B cell (primary cell): Measurements from ENCODE around the gene TUBB4B. TPM values are rescaled to one million over a fixed set of nuclear protein-coding genes. Genes with fewer than 3 reads are reported as not detected.
A peak's percentile ranks its signal among the peaks of the same experiment; 100 is the strongest.

Source experiments
- ATAC-seq: fragments of 200-7000 bp; cut with Tn5 transposase; one replicate; pipeline ENCODE4 v1.10.0; 2021; ENCODE audit warnings: low read depth, mild to moderate bottlenecking, moderate number of reproducible peaks, moderate library complexity
- CTCF ChIA-PET: fragments of 350-600 bp; sonication (Branson Sonifier 250); formaldehyde crosslinking; loops from one replicate; lab custom pipeline; 2021; ENCODE audit warnings: antibody characterized with exemption, inconsistent platforms; lab: Charles Lee
- POLR2A ChIA-PET: fragments of 350-600 bp; sonication (Branson Sonifier 250); formaldehyde crosslinking; loops from one replicate; lab custom pipeline; 2021; ENCODE audit warnings: antibody characterized with exemption; lab: Charles Lee
- DNase-seq: peaks from one replicate; pipeline ENCODE4 v3.0.0; 2013
- H2AFZ ChIP-seq: 2 replicates; pipeline ENCODE4 v1.6.1; 2012; ENCODE audit warnings: mild to moderate bottlenecking, low read depth, low read length; ENCODE audit not compliant: insufficient read depth, poor library complexity, severe bottlenecking
- H3K27ac ChIP-seq, 2 donors: 1 replicate in 1 of 2; 2 replicates in 1 of 2; pipeline ENCODE4 v1.5.1; 2012 to 2013; ENCODE audit warnings: low read length in 2 of 2, mild to moderate bottlenecking in 2 of 2, moderate library complexity in 1 of 2
- H3K27me3 ChIP-seq, 4 experiments: fragments of 200-600 bp in 1 of 4; sonication (generic) in 1 of 4; replicated peaks in 1 of 4; 1 replicate in 2 of 4; 2 replicates in 2 of 4; pipeline versions ENCODE4 v1.6.1 to v1.7.0; 2013 to 2016; ENCODE audit warnings: low read length in 3 of 4, mild to moderate bottlenecking in 2 of 4, mixed read lengths in 1 of 4, moderate library complexity in 1 of 4; ENCODE audit not compliant: insufficient read depth in 4 of 4, control insufficient read depth in 3 of 4; ENCODE audit errors: control extremely low read depth in 1 of 4
- H3K36me3 ChIP-seq, 2 experiments: replicated peaks in 1 of 2; 1 replicate in 1 of 2; 2 replicates in 1 of 2; pipeline versions ENCODE4 v1.6.1 to v1.7.1; 2013; ENCODE audit warnings: low read length in 1 of 2; ENCODE audit not compliant: insufficient read depth in 2 of 2, control insufficient read depth in 1 of 2; ENCODE audit errors: control extremely low read depth in 1 of 2, extremely low read depth in 1 of 2
- H3K4me1 ChIP-seq, 2 donors: fragments of 200-600 bp in 1 of 2; sonication (generic) in 1 of 2; 1 replicate in 1 of 2; 2 replicates in 1 of 2; pipeline versions ENCODE4 v1.5.1 to v1.6.1; 2013 to 2017; ENCODE audit warnings: low read length in 2 of 2; ENCODE audit not compliant: control insufficient read depth in 2 of 2, insufficient read depth in 2 of 2
- H3K4me2 ChIP-seq: replicated peaks from 2 replicates; pipeline ENCODE3; 2012; ENCODE audit warnings: mild to moderate bottlenecking, low read depth, low read length; ENCODE audit not compliant: poor library complexity, severe bottlenecking
- H3K4me3 ChIP-seq, 5 experiments: fragments of 200-600 bp in 1 of 5; sonication (generic) in 1 of 5; 1 replicate in 3 of 5; 2 replicates in 2 of 5; pipeline versions ENCODE4 v1.5.1 to v1.7.0; 2011 to 2016; ENCODE audit warnings: low read length in 4 of 5, mild to moderate bottlenecking in 4 of 5, low read depth in 2 of 5, control low read depth in 1 of 5, moderate library complexity in 1 of 5; ENCODE audit not compliant: insufficient read depth in 1 of 5; ENCODE audit errors: control extremely low read depth in 1 of 5, extremely low read depth in 1 of 5
- H3K79me2 ChIP-seq: fragments of 200-600 bp; sonication (generic); one replicate; pipeline ENCODE4 v1.6.0; 2016; ENCODE audit warnings: low read length; ENCODE audit not compliant: control insufficient read depth, insufficient read depth
- H3K9ac ChIP-seq: fragments of 200-600 bp; sonication (generic); 2 replicates; pipeline ENCODE4 v1.6.1; 2017; ENCODE audit warnings: mild to moderate bottlenecking, low read length, moderate library complexity
- H3K9me3 ChIP-seq, 3 donors: one replicate each; pipeline versions ENCODE4 v1.6.1 to v1.7.1; 2013; ENCODE audit warnings: low read length in 2 of 3; ENCODE audit not compliant: control insufficient read depth in 2 of 3, insufficient read depth in 1 of 3; ENCODE audit errors: control extremely low read depth in 1 of 3
- H4K20me1 ChIP-seq: 2 replicates; pipeline ENCODE4 v1.6.0; 2012; ENCODE audit warnings: mild to moderate bottlenecking, low read length; ENCODE audit not compliant: insufficient read depth, control insufficient read depth, poor library complexity, severe bottlenecking
- H3K27ac Mint-ChIP-seq: one replicate; pipeline ENCODE4 v1.8.0; 2021; ENCODE audit warnings: mixed read lengths
- H3K27me3 Mint-ChIP-seq: one replicate; pipeline ENCODE4 v1.8.0; 2021; ENCODE audit warnings: mixed read lengths
- H3K4me1 Mint-ChIP-seq: one replicate; pipeline ENCODE4 v1.8.0; 2021; ENCODE audit warnings: mixed read lengths
- H3K4me3 Mint-ChIP-seq: one replicate; pipeline ENCODE4 v1.8.0; 2021; ENCODE audit warnings: mixed read lengths
- H3K9me3 Mint-ChIP-seq: one replicate; pipeline ENCODE4 v1.8.0; 2022; ENCODE audit warnings: mixed read lengths; ENCODE audit not compliant: insufficient read depth
- EZH2 ChIP-seq: IDR thresholded peaks from 2 replicates; pipeline ENCODE4 v1.6.1; 2012; ENCODE audit warnings: borderline replicate concordance, low read depth, mild to moderate bottlenecking, moderate library complexity, low read length; ENCODE audit not compliant: insufficient read depth, poor library complexity, severe bottlenecking
- WGBS: methylation state at CpG from one replicate; pipeline ENCODE4 v1.1.5; 2013; ENCODE audit warnings: missing lambda C conversion rate; ENCODE audit not compliant: insufficient coverage; 5-methylcytosine and 5-hydroxymethylcytosine counted together
- intact Hi-C: fragments of 100-400 bp; cut with micrococcal nuclease; formaldehyde crosslinking; loops from one replicate; pipeline ENCODE4 v1.10.0; 2022
- polyA plus RNA-seq: library from polyadenylated mRNA; depleted of rRNA; stranded (reverse); fragments of >200 nt; gene quantifications from 2 replicates; pipeline ENCODE4 v1.2.3, GENCODE V29; 2012
- total RNA-seq, 2 donors: library from RNA; stranded (reverse); fragments of 120-200 nt in 1 of 2; gene quantifications; 1 replicate in 1 of 2; 2 replicates in 1 of 2; pipeline versions ENCODE4 v1.2.3 to v1.2.4, GENCODE V29; 2013 to 2022
- TF ChIP-seq, protein P1 (sequence below): fragments of 200-600 bp; IDR thresholded peaks from one replicate; pipeline ENCODE4 v1.8.0; 2022; ENCODE audit warnings: antibody characterized with exemption, mild to moderate bottlenecking

Gene TUBB4B
- total and polyA plus RNA-seq, 2 donors (not counting 1 experiment from before 2014, with no cell fraction given) = 110 to 261 TPM

DNA sequence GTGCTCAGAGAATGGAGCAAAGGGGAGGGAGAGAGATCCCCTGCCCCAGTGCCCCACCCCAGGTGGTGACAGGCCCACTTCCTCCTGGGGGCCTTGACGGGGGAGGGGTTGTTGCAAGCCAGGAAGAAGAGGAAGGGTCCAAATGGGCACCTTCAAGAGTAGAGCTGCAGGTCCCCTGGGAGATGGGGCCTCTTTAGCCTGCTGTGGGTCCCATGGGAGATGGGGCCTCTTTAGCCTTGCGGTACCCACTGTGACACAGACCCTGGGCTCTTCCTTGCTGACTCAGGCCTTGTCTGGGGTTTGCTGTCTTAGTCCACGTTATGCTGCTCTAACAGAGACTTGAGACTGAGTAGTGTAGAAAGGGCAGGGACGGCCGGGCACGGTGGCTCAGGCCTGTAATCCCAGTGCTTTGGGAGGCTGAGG, 26.9 kb downstream of the TUBB4B start:
- H3K4me3 Mint-ChIP-seq = peak overlapping the region; percentile 69
- no peaks in the 10 kb centered on the region for H3K27me3 ChIP-seq
- peaks cover 29% of the 10 kb centered on the region for H3K79me2 ChIP-seq
- H3K9me3 Mint-ChIP-seq = no peaks in the 10 kb centered on the region
- peak; percentile 64 for DNase-seq
- peaks cover 33% of the 10 kb centered on the region for H4K20me1 ChIP-seq
- no peak overlapping the region for H2AFZ ChIP-seq
- H3K9me3 ChIP-seq = no peaks in the 10 kb centered on the region
- POLR2A ChIA-PET = interaction anchor here (0.6 to 1.8 kb wide), 6 partner anchors 9 to 229 kb away, joined by 3 to 11 read pairs (median 4); partner anchors contain the start of genes TOR4A and TUBB4B
- peak overlapping the region in 1 of 2 donors; percentile 48 for H3K27ac ChIP-seq
- no peaks in the 10 kb centered on the region for H3K27me3 Mint-ChIP-seq
- H3K9ac ChIP-seq = peak overlapping the region; percentile 53
- CTCF ChIA-PET = interaction anchor here (1.1 to 1.5 kb wide), 3 partner anchors 19 to 233 kb away, joined by 3 to 5 read pairs (median 4); no protein-coding TSS in a partner anchor
- no peak for TF ChIP-seq EZH2
- TF ChIP-seq, protein P1, sequence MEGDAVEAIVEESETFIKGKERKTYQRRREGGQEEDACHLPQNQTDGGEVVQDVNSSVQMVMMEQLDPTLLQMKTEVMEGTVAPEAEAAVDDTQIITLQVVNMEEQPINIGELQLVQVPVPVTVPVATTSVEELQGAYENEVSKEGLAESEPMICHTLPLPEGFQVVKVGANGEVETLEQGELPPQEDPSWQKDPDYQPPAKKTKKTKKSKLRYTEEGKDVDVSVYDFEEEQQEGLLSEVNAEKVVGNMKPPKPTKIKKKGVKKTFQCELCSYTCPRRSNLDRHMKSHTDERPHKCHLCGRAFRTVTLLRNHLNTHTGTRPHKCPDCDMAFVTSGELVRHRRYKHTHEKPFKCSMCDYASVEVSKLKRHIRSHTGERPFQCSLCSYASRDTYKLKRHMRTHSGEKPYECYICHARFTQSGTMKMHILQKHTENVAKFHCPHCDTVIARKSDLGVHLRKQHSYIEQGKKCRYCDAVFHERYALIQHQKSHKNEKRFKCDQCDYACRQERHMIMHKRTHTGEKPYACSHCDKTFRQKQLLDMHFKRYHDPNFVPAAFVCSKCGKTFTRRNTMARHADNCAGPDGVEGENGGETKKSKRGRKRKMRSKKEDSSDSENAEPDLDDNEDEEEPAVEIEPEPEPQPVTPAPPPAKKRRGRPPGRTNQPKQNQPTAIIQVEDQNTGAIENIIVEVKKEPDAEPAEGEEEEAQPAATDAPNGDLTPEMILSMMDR = no peak
- H3K4me3 ChIP-seq = peak overlapping the region in 3 of 5 experiments; percentile 33 to 50 (median 50)
- peak overlapping the region; percentile 64 for H3K4me2 ChIP-seq
- peak; percentile 85 for ATAC-seq
- H3K36me3 ChIP-seq = peaks cover 0 to 31% of the 10 kb centered on the region in 2 experiments
- H3K4me1 ChIP-seq = peaks cover 11 to 48% of the 10 kb centered on the region in 2 donors
- intact Hi-C loops = loop anchor here (2.0 kb wide), 1 partner anchor 13 kb away; the partner anchor contains the start of gene NELFB
- peak overlapping the region; percentile 78 for H3K27ac Mint-ChIP-seq
- 36% methylated on average over 6 of the region's 6 CpGs for WGBS
- H3K4me1 Mint-ChIP-seq = peaks cover 29% of the 10 kb centered on the region
